ENCODE results near the gene EFL1. TPM values are rescaled to one million over a fixed set of nuclear protein-coding genes. Genes with fewer than 3 reads are reported as not detected.

The EFL1 gene
- total and polyA plus RNA-seq, 2 experiments from 2014 or later, result 15.4 to 46.4 TPM

GRCh38 chr15:82138306-82138705 is 124.2 kb downstream of the EFL1 start:
- no peak overlapping the region for H3K4me2 ChIP-seq
- TF ChIP-seq ZNF114 (CRISPR knock-in tag; IDR thresholded peaks at IDR 0.05) (no peak), ZNF462 (CRISPR knock-in tag; IDR thresholded peaks at IDR 0.05) (no peak), POLR2AphosphoS5 (IDR thresholded peaks at IDR 0.05; ENCODE audit: low read depth) (no peak), REST (IDR thresholded peaks at IDR 0.05; ENCODE audit: unreplicated experiment) (no peak), ZNF331 (CRISPR knock-in tag; IDR thresholded peaks at IDR 0.05; ENCODE audit: low read depth) (no peak), NANOG (IDR thresholded peaks at IDR 0.05; ENCODE audit: borderline replicate concordance) (no peak), CTCF (conservative IDR thresholded peaks at IDR 0.05; ENCODE audit: low read depth in 2 of 2) (no peak), ETS1 (IDR thresholded peaks at IDR 0.05) (no peak), STAT1 (IDR thresholded peaks at IDR 0.05; ENCODE audit: unreplicated experiment) (no peak), EZH2phosphoT487 (IDR thresholded peaks at IDR 0.05; ENCODE audit: unreplicated experiment) (no peak)
- no peaks in the 10 kb centered on the region for H3K9me2 ChIP-seq (ENCODE audit: insufficient read depth)
- no peaks in the 10 kb centered on the region; the same call in 1 of the 2 replicates for H3F3A ChIP-seq (replicated peaks; ENCODE audit: low read depth)
- H3K27me3 Mint-ChIP-seq (ENCODE audit: insufficient read depth, low read depth, poor library complexity), result no peaks in the 10 kb centered on the region
- no peaks in the 10 kb centered on the region for H3K9me3 Mint-ChIP-seq
- H3K4me3 Mint-ChIP-seq, result no peak overlapping the region
- no peaks in the 10 kb centered on the region for H3K79me2 ChIP-seq (replicated peaks; ENCODE audit: insufficient read depth)
- DNase-seq (ENCODE audit: low spot score), result no peak
- ATAC-seq, result no peak
- no peaks in the 10 kb centered on the region for H4K20me1 ChIP-seq (replicated peaks; ENCODE audit: insufficient read depth)
- H2AFZ ChIP-seq, result no peak overlapping the region
- no peaks in the 10 kb centered on the region for H3K4me1 ChIP-seq (ENCODE audit: insufficient read depth)
- H3K36me3 ChIP-seq (ENCODE audit: insufficient read depth), result peaks cover 11% of the 10 kb centered on the region
- H3K4me1 Mint-ChIP-seq, result peaks cover 4% of the 10 kb centered on the region; the same call in 2 of the 3 replicates
- H3K27me3 ChIP-seq (ENCODE audit: insufficient read depth), result no peaks in the 10 kb centered on the region
- H3K4me3 ChIP-seq, result no peak overlapping the region
- H3K36me3 Mint-ChIP-seq (ENCODE audit: low read depth), result peaks cover 7% of the 10 kb centered on the region; the same call in 2 of the 3 replicates
- H3K27ac ChIP-seq (ENCODE audit: low read depth), result no peak overlapping the region
- H3K27ac Mint-ChIP-seq, result no peak overlapping the region

All from GM23338 (cell line).